PC-9 (cell line): Measurements from ENCODE around the gene PLPP1. TPM values are rescaled to one million over a fixed set of nuclear protein-coding genes. Genes with fewer than 3 reads are reported as not detected.

Experiments used
- BruUV-seq: library from RNA; stranded (reverse); fragments of 400-500 nt; replicated peaks from 2 replicates; lab custom pipeline; 2021; lab: Mats Ljungman, UMichigan
- CTCF ChIA-PET: fragments of 300-600 bp; sonication (Branson Sonifier 250); formaldehyde crosslinking; loops from one replicate; lab custom pipeline; 2022; ENCODE audit warnings: antibody characterized with exemption; lab: Charles Lee
- POLR2A ChIA-PET: fragments of 300-600 bp; sonication (Branson Sonifier 250); formaldehyde crosslinking; loops from one replicate; lab custom pipeline; 2022; ENCODE audit warnings: antibody characterized with exemption; ENCODE audit not compliant: unreplicated experiment; lab: Charles Lee
- DNase-seq, 2 experiments: peaks; one replicate each; pipeline versions ENCODE4 v3.0.0 to v3.0.0-alpha.2; 2015 to 2022; ENCODE audit warnings: mixed read lengths in 1 of 2
- H2AFZ ChIP-seq: fragments of 200-600 bp; sonication (generic); 2 replicates; pipeline ENCODE4 v1.8.1; 2017; ENCODE audit warnings: antibody characterized with exemption
- H3F3A ChIP-seq: fragments of 200-600 bp; sonication (generic); 2 replicates; pipeline ENCODE4 v1.8.1; 2017; ENCODE audit warnings: antibody characterized with exemption, mild to moderate bottlenecking, low read depth; ENCODE audit not compliant: insufficient read depth
- H3K27ac ChIP-seq: fragments of 200-600 bp; sonication (generic); 2 replicates; pipeline ENCODE4 v1.6.1; 2016; ENCODE audit warnings: mixed run types
- H3K27me3 ChIP-seq: fragments of 200-600 bp; sonication (generic); 2 replicates; pipeline ENCODE4 v1.6.1; 2016; ENCODE audit warnings: low read depth, mixed run types; ENCODE audit not compliant: insufficient read depth
- H3K36me3 ChIP-seq: fragments of 200-600 bp; sonication (generic); 2 replicates; pipeline ENCODE4 v1.6.1; 2016; ENCODE audit warnings: low read depth, mixed run types
- H3K4me1 ChIP-seq: fragments of 200-600 bp; sonication (generic); replicated peaks from 2 replicates; pipeline ENCODE4 v1.6.1; 2016; ENCODE audit warnings: mixed run types; ENCODE audit not compliant: insufficient read depth
- H3K4me2 ChIP-seq: fragments of 200-600 bp; sonication (generic); 2 replicates; pipeline ENCODE4 v1.6.1; 2017; ENCODE audit warnings: mixed run types
- H3K4me3 ChIP-seq: fragments of 200-600 bp; sonication (generic); 2 replicates; pipeline ENCODE4 v1.6.1; 2016; ENCODE audit warnings: mixed run types
- H3K79me2 ChIP-seq: fragments of 200-600 bp; sonication (generic); 2 replicates; pipeline ENCODE4 v1.6.1; 2017; ENCODE audit warnings: low read depth, mixed run types
- H3K9me2 ChIP-seq: fragments of 200-600 bp; sonication (generic); 2 replicates; pipeline ENCODE4 v1.8.1; 2017; ENCODE audit warnings: mild to moderate bottlenecking; ENCODE audit not compliant: insufficient read depth
- H3K9me3 ChIP-seq: fragments of 200-600 bp; sonication (generic); 2 replicates; pipeline ENCODE4 v1.8.1; 2016; ENCODE audit warnings: low read depth; ENCODE audit not compliant: insufficient read depth
- H4K20me1 ChIP-seq: fragments of 200-600 bp; sonication (generic); 2 replicates; pipeline ENCODE4 v1.8.1; 2017; ENCODE audit not compliant: insufficient read depth
- EZH2 ChIP-seq: fragments of 200-600 bp; sonication (generic); IDR thresholded peaks from 2 replicates; pipeline ENCODE4 v1.8.0; 2017; ENCODE audit warnings: antibody characterized with exemption, low read depth
- intact Hi-C: fragments of 100-400 bp; cut with micrococcal nuclease; formaldehyde crosslinking; loops from one replicate; pipeline ENCODE4 v1.10.0; 2022; ENCODE audit not compliant: unreplicated experiment
- total RNA-seq: library from RNA; stranded (reverse); gene quantifications from 2 replicates; pipeline ENCODE4 v1.2.3, GENCODE V29; 2021
- TF ChIP-seq, protein P1 (sequence below): fragments of 200-600 bp; sonication (generic); conservative IDR thresholded peaks from 2 replicates; pipeline ENCODE4 v1.6.1; 2017; ENCODE audit warnings: mixed run types, antibody characterized with exemption, mild to moderate bottlenecking, moderate library complexity

The PLPP1 gene
- total RNA-seq, 1 experiment from 2014 or later: 12.2 TPM

DNA sequence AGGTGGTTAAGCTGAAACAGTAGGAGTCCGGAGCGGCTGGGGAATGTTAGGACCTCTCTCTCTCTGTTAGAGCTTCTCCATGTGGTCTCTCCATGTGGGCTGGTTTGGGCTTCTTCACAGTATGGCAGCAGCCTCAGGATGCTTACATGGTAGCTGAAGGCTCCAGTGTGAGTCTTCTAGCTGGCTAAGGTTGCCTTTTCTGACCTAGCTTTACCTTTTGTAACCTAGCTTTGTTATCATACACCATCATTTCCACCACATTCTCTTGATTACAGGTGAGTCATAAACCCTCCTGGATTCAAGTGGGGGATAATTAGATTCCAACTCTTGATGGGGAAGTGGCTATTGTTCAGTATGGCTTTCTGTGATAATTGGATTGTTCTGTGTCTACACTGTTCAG is 128.5 kb downstream of the PLPP1 start:
- no peak overlapping the region for H3K4me3 ChIP-seq
- no peak overlapping the region for H3K27ac ChIP-seq
- peaks cover 15% of the 10 kb centered on the region for H3K36me3 ChIP-seq
- ChIA-PET POLR2A (interaction anchor here (0.5 kb wide), 1 partner anchor 219 kb away, joined by 11 read pairs; no protein-coding TSS in a partner anchor), CTCF (no interaction called here)
- intact Hi-C loops: loop anchor here (10.0 kb wide), 1 partner anchor 231 kb away; the partner anchor contains the start of gene CDC20B
- no peak for TF ChIP-seq EZH2
- TF ChIP-seq, protein P1, sequence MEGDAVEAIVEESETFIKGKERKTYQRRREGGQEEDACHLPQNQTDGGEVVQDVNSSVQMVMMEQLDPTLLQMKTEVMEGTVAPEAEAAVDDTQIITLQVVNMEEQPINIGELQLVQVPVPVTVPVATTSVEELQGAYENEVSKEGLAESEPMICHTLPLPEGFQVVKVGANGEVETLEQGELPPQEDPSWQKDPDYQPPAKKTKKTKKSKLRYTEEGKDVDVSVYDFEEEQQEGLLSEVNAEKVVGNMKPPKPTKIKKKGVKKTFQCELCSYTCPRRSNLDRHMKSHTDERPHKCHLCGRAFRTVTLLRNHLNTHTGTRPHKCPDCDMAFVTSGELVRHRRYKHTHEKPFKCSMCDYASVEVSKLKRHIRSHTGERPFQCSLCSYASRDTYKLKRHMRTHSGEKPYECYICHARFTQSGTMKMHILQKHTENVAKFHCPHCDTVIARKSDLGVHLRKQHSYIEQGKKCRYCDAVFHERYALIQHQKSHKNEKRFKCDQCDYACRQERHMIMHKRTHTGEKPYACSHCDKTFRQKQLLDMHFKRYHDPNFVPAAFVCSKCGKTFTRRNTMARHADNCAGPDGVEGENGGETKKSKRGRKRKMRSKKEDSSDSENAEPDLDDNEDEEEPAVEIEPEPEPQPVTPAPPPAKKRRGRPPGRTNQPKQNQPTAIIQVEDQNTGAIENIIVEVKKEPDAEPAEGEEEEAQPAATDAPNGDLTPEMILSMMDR: no peak
- no peaks in the 10 kb centered on the region for H3K9me2 ChIP-seq
- no peak overlapping the region for H2AFZ ChIP-seq
- H3K27me3 ChIP-seq: no peaks in the 10 kb centered on the region
- H3K79me2 ChIP-seq: no peaks in the 10 kb centered on the region
- 0 out of 2 replicates have a peak, but pooled peaks cover 4% of the 10 kb centered on the region for H4K20me1 ChIP-seq
- DNase-seq: peak in 1 of 2 experiments; percentile 49
- no peak overlapping the region for H3K4me2 ChIP-seq
- no TSS peak for BruUV-seq
- H3F3A ChIP-seq: peaks cover 7% of the 10 kb centered on the region
- H3K4me1 ChIP-seq: 0 out of 2 replicates have a peak, but pooled peaks cover 6% of the 10 kb centered on the region
- no peaks in the 10 kb centered on the region for H3K9me3 ChIP-seq

DNA sequence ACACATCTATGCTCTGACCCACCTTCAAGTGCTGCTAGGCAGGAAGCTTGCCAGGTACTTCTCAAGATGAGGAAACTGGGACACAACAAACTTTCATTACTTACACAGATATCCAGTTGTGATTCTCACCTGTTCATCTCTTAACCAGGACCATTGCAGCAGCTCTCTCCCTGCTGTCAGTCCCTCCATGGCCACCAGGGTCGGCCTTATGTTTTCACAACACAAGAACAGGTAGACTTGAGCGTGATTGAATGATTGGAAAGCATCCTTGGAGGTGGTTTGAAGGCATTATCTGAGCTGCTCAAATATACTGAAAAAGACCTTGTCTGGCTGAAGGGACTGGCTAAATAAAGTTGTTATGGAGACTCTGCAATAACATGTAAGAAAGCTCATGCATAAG is 132.6 kb downstream of the PLPP1 start:
- H3K27me3 ChIP-seq: no peaks in the 10 kb centered on the region
- H3K36me3 ChIP-seq: no peaks in the 10 kb centered on the region; the same call in 1 of the 2 replicates
- H3F3A ChIP-seq: peaks cover 7% of the 10 kb centered on the region
- no peaks in the 10 kb centered on the region for H3K9me2 ChIP-seq
- no peak overlapping the region for H3K27ac ChIP-seq
- H3K9me3 ChIP-seq: no peaks in the 10 kb centered on the region
- H3K79me2 ChIP-seq: no peaks in the 10 kb centered on the region
- intact Hi-C loops: loop anchor here (10.0 kb wide), 1 partner anchor 227 kb away; the partner anchor contains the start of gene CDC20B
- 0 out of 2 replicates have a peak, but pooled peaks cover 4% of the 10 kb centered on the region for H4K20me1 ChIP-seq
- no peak overlapping the region for H3K4me2 ChIP-seq
- H3K4me3 ChIP-seq: no peak overlapping the region
- CTCF ChIA-PET: no interaction called here
- H2AFZ ChIP-seq: no peak overlapping the region
- no TSS peak for BruUV-seq
- DNase-seq: no peak
- POLR2A ChIA-PET: interaction anchor here (0.6 to 0.7 kb wide), 3 partner anchors 21 to 429 kb away, joined by 3 to 7 read pairs (median 3); partner anchors contain the start of gene CCNO
- 0 out of 2 replicates have a peak, but pooled peaks cover 6% of the 10 kb centered on the region for H3K4me1 ChIP-seq
- TF ChIP-seq, protein P1: peak; percentile 33; the same call in 1 of the 2 replicates
- TF ChIP-seq EZH2: no peak

DNA sequence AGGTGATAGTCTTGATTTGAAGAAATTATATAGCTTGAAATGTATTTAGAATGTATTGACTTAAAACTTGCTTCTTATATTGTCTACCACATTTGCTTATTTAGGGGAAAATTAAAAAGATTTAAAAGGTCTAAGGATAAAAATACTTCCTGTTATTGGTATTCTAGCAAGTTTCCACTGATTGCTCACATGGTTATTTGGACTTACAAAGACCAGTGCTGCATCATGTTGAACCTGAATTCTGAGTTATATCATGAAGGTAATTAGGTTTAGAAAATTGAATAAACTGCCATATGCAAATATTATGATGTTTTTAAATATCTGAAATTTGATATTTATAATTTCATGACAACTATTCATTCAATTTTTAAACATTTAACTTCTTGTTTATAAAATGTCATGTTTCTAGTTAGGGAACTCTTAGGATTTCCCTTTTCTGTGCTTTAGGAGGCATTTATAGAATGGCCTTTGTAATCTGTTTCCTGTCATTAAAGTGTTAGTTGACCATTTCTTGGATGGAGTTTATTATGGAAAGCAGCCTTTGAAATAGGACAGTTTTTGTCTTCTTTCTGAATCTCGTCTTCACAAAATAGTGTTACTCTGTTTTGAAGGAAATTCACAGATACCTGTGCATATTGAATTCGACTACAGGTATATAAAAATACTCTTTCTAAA is 141.1 kb downstream of the PLPP1 start:
- Histone ChIP-seq H3K27me3 (no peaks in the 10 kb centered on the region), H3K27ac (no peak overlapping the region), H3K9me3 (no peaks in the 10 kb centered on the region; the same call in 1 of the 2 replicates), H4K20me1 (0 out of 2 replicates have a peak, but pooled peaks cover 3% of the 10 kb centered on the region), H3F3A (peaks cover 5% of the 10 kb centered on the region; the same call in 1 of the 2 replicates), H3K4me2 (no peak overlapping the region), H3K79me2 (no peaks in the 10 kb centered on the region), H3K4me3 (no peak overlapping the region), H3K4me1 (no peaks in the 10 kb centered on the region), H3K9me2 (no peaks in the 10 kb centered on the region), H3K36me3 (peaks cover 15% of the 10 kb centered on the region), H2AFZ (no peak overlapping the region)
- intact Hi-C loops: no loop called here
- no peak for DNase-seq
- ChIA-PET CTCF (no interaction called here), POLR2A (no interaction called here)
- no peak for TF ChIP-seq EZH2
- TF ChIP-seq, protein P1: no peak
- BruUV-seq: no TSS peak
